Testis (tissue), 3 donors: ENCODE results near the gene HSFX2. TPM values are rescaled to one million over a fixed set of nuclear protein-coding genes. Genes with fewer than 3 reads are reported as not detected.
A peak's percentile ranks its signal among the peaks of the same experiment; 100 is the strongest.

Experiments used
- DNase-seq: peaks from one replicate; pipeline ENCODE4 v3.0.0-alpha.2; 2019
- H3K27ac ChIP-seq, 2 donors: fragments of 200-600 bp; sonication (generic); one replicate each; pipeline ENCODE4 v1.5.1; 2019
- H3K27me3 ChIP-seq: fragments of 200-600 bp; sonication (generic); one replicate; pipeline ENCODE4 v1.5.1; 2019
- H3K36me3 ChIP-seq: fragments of 200-600 bp; sonication (generic); one replicate; pipeline ENCODE4 v1.5.1; 2017; ENCODE audit warnings: low read depth; ENCODE audit errors: missing control alignments
- H3K4me1 ChIP-seq: fragments of 200-600 bp; sonication (generic); one replicate; pipeline ENCODE4 v1.5.1; 2019
- H3K4me3 ChIP-seq, 2 donors: fragments of 200-600 bp; sonication (generic); one replicate each; pipeline ENCODE4 v1.5.1; 2017 to 2019
- H3K9me3 ChIP-seq: fragments of 200-600 bp; sonication (generic); one replicate; pipeline ENCODE4 v1.5.1; 2017
- CTCF ChIP-seq, 3 experiments: fragments of 450-650 bp in 2 of 3; fragments of 200-600 bp in 1 of 3; sonication (generic) in 1 of 3; IDR thresholded peaks; one replicate each; pipeline ENCODE4 v1.5.1; 2016 to 2019; ENCODE audit warnings: antibody characterized with exemption in 3 of 3, mild to moderate bottlenecking in 2 of 3, moderate library complexity in 1 of 3
- POLR2A ChIP-seq: fragments of 450-650 bp; IDR thresholded peaks from one replicate; pipeline ENCODE4 v1.6.1; 2017; ENCODE audit warnings: antibody characterized with exemption, mild to moderate bottlenecking, moderate library complexity
- WGBS, 2 donors: methylation state at CpG; one replicate each; pipeline ENCODE4 v1.1.5; 2018; 5-methylcytosine and 5-hydroxymethylcytosine counted together
- intact Hi-C: fragments of 100-400 bp; cut with DNase I; formaldehyde crosslinking; loops from one replicate; pipeline ENCODE4 v1.15.1; 2023; ENCODE audit warnings: low total_unique reads
- polyA plus RNA-seq: library from polyadenylated mRNA; stranded (reverse); fragments of 350-450 nt; fragmentation: Illumina TruSeq; extraction: RNeasy Lipid Tissue Mini Kit (QIAGEN cat#74804); gene quantifications from one replicate; pipeline ENCODE4 v1.2.3, GENCODE V29; 2014; ENCODE audit warnings: low read depth, low replicate concordance; ENCODE audit not compliant: insufficient read depth
- total RNA-seq, 2 donors: library from RNA; depleted of rRNA; stranded (reverse); fragments of >200 nt; gene quantifications; one replicate each; pipeline ENCODE4 v1.2.3, GENCODE V29; 2016

HSFX2 gene
- total and polyA plus RNA-seq, 3 donors from 2014 or later: 4.8 to 11.8 (median 5.6) TPM

DNA sequence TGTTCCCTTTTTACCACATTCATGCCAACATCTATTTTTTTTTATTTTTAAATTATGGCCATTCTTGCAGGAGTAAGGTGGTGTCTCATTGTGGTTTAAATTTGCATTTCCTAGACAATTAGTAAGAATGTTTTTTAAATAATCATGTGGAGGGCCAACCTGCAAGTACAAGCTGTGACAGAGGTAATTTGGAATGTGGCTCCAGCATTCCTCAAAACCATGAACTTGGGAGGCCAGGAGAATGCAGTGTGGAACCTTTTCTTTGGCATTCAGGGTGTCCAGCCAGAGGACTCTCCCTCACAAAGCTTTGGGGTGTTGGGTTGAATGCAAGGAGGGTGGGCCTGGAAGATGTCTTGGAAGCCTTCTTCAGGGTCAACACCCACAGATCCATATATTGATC, 43.7 kb upstream of the HSFX2 start:
- Histone ChIP-seq H3K4me1 (no peaks in the 10 kb centered on the region), H3K27ac (no peak overlapping the region), H3K27me3 (no peaks in the 10 kb centered on the region), H3K36me3 (no peaks in the 10 kb centered on the region), H3K9me3 (no peaks in the 10 kb centered on the region), H3K4me3 (no peak overlapping the region)
- intact Hi-C loops: no loop called here
- TF ChIP-seq CTCF (IDR thresholded peaks at IDR 0.05) (no peak), POLR2A (no peak)
- DNase-seq: no peak

DNA sequence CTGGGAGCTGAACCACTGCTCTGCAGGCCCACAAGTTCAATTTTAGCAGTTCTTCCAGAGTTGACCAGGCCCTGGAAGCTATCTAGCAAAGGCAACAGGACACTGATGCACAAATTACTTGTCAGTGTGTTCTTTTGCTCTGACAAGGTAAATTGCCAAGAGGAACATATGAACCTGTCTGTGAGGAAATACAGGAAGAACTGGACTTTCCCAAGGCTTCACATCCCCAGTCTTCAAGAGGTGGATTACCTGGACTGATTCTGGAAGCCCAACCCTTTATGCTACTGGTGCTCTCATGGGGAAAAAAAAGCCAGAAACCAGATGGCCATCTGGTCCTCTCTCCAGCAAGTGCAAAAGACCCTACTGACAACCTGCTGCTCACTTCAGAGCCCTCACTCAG, 38.4 kb upstream of the HSFX2 start:
- Histone ChIP-seq H3K36me3 (no peaks in the 10 kb centered on the region), H3K4me3 (no peak overlapping the region), H3K9me3 (no peaks in the 10 kb centered on the region), H3K27ac (no peak overlapping the region), H3K27me3 (no peaks in the 10 kb centered on the region), H3K4me1 (no peaks in the 10 kb centered on the region)
- no peak for DNase-seq
- intact Hi-C loops: no loop called here
- TF ChIP-seq POLR2A (no peak), CTCF (IDR thresholded peaks at IDR 0.05) (no peak)

DNA sequence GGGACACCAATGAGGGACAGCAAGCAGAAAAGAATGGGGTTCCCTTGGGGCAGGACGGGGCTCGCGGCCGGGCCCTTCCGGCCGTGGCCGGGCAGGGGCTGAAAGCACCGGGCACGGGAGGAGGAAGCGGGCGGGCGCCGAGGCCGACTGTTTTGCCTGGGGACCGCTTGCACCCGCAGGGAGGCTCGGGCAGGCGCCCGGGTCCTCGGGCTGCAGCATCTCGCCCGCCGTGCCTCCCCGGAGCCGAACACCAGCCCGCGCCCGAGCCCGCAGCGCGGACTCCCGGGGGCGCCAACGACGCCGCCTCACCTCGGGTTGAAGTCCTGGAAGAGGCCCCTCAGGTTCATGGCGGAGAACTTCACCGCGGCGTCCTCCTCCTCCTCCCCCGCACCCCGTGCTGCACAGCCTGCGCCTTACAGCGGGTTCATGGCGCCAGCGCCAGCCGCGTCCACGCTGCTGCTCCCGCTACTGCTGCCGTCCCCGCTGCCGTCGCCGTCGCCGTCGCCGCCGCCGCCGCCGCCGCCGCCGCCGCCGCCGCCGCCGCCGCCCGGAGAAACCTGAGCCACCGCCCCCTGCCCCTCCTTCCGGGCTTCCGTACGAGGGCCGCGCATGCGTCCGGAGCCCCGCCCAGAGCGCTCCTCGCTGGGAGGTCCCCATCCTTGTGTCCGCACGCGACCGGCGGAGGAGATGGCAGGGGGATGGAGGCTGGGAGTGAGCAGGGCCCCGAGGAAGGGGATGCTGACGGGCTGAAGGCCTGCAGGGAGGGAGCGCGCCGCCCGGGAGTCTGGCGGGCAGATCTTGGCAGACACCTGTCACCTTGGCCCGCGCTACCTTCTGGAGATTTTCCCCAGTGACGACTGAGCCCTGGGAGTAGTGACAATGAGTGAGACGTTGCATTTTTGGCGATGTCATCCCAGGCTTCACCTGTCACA, 36.4 kb upstream of the HSFX2 start, which contains the start of gene TMEM185A:
Gene TMEM185A (minus strand): TSS at position 559 of the 932 bp plus-strand sequence. CDS start 212 bp downstream, at position 347.
- intact Hi-C loops: no loop called here
- WGBS, 2 donors: 1% methylated on average over 41 of the region's 102 CpGs; no CpG with 5 or more reads in 1 of the 2 donors

GRCh38 chrX:149630681-149631233, 35.6 kb upstream of the HSFX2 start:
- Histone ChIP-seq H3K9me3 (no peaks in the 10 kb centered on the region), H3K27me3 (no peaks in the 10 kb centered on the region), H3K27ac (peak overlapping the region; percentile 64 to 68), H3K4me1 (peaks cover 3% of the 10 kb centered on the region), H3K36me3 (no peaks in the 10 kb centered on the region), H3K4me3 (peak overlapping the region; percentile 66 to 78)
- DNase-seq: peak; percentile 29
- WGBS, 2 donors: 0 to 3% methylated on average over 12 to 16 of the region's 16 CpGs
- intact Hi-C loops: no loop called here
- TF ChIP-seq CTCF (IDR thresholded peaks at IDR 0.05) (no peak), POLR2A (no peak)

More for the DNA sequence above, 36.4 kb upstream of the HSFX2 start, which contains the start of gene TMEM185A:
- Histone ChIP-seq H3K27ac (peak within 1 kb of the TSS; percentile 64 to 68), H3K36me3 (no peaks in the 10 kb centered on the region), H3K4me3 (peak within 1 kb of the TSS; percentile 66 to 78), H3K9me3 (no peaks in the 10 kb centered on the region), H3K27me3 (no peaks in the 10 kb centered on the region), H3K4me1 (peaks cover 3% of the 10 kb centered on the region)
- peak; percentile 77 for DNase-seq
- TF ChIP-seq CTCF (IDR thresholded peaks at IDR 0.05) (no peak), POLR2A (no peak)
